Measurements from ENCODE around the gene TP53I11.

Gene TP53I11

GRCh38 chr11:44939673-44940395, 10.8 kb downstream of the TP53I11 start:
- DNase-seq (ENCODE audit: low read depth) = no peak

DNA sequence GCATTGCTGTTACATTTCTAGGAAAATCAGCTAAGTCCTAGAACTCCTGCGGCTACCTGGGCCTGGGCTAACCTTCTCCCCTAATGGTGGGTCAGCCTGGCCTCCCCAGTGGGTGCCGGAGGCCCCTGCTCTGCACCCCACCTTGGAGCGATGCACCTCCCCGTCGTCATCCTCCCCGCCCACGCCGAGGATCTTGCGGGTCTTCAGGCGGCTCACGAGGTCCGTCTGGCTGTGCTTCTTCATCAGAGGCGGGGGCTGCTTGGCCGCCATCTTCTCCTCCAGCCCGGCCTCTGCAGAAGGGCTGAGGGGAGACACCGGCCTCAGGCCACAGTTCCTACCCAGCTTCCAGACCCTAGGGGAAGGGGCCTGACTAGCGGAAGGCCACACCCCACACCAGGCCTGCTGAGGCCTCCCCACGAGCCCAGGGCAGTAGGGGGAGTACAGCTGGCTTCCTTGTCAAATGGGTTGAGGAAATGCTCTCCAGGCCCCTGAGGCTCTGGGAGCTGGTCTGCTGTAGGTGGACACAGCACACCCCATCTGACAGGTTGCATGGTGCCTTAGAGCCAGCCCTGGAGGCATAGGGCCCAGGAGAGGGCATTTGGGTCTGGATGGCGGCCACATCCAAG, 12.5 kb downstream of the TP53I11 start:
- DNase-seq (ENCODE audit: low read depth) = no peak

- no peak for DNase-seq (ENCODE audit: low read depth)
Observed at GRCh38 chr11:44936951-44937543, 13.6 kb downstream of the TP53I11 start.

DNA sequence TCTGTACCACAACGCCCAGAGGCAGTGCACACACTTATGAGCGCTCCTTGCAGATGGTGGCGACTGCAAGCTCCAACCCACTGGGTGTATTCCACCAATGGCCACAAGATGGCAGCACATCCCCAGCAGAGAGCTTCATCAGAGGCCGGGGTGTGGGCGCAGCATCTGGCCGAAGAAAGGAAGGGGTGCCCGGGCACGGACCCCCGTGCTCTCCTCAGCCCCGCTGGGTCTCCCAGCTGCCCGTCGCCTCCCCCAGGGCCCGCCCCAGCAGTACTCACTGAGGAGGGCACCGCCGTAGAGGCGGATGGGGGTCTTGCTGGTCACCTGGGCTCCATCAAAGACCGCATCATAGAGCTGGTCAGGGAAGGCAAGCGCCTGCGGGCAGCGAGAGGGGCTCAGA, 14.2 kb downstream of the TP53I11 start:
- peak; percentile 66 for DNase-seq (ENCODE audit: low read depth)

DNA sequence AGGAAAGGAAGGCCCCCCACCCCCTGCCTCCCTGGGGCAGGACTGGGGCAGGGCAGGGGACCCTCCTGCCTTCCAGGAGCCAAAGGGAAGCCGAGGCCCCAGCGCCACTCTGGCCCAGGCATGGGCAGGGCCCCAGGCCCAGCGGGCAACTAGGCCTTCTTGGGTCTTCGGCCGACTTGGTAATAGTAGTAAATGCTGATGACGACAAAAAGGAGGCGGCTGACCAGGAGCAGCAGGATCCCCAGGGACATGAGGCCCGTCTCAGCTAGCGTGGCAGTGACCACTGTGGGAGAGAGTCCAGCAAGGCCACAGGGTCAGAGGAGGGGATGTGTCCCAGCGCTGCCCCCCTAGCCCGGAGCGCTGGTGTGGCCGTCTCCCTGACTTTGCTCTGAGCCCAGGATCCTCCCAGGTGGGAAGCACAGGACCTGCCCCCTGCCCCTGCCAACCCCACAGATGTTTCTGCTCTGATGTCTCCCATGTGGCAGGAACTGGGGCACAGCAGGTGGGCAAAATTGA, 15.9 kb downstream of the TP53I11 start:
- DNase-seq (ENCODE audit: low read depth) = no peak

- DNase-seq (ENCODE audit: low read depth) = no peak
Observed at GRCh38 chr11:44934110-44934509, 16.6 kb downstream of the TP53I11 start.

DNA sequence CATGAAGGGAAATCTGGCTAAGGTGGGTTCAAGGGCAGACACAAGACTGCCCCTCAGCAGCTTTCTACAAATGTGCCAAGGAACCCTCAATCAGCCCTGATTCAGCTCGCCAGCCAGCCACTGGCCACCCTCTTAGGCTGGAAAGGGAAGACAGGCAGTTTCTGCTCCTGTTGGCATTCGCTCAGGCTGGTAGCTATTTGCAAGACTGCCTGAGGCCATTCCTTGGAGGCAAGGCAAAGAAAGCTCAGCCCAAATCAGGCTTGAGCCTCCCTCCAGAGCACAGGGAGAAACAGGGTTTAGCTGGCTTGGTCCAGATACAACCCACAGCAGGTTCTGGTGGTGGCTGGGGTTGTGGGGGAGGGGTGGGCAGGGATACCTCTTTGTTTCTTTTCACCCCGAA, 19.2 kb downstream of the TP53I11 start:
- no peak for DNase-seq (ENCODE audit: low read depth)

- no peak for DNase-seq (ENCODE audit: low read depth)
Observed at GRCh38 chr11:44930588-44931302, 19.9 kb downstream of the TP53I11 start.

GRCh38 chr11:44928816-44929215, 21.9 kb downstream of the TP53I11 start:
- no peak for DNase-seq (ENCODE audit: low read depth)

DNA sequence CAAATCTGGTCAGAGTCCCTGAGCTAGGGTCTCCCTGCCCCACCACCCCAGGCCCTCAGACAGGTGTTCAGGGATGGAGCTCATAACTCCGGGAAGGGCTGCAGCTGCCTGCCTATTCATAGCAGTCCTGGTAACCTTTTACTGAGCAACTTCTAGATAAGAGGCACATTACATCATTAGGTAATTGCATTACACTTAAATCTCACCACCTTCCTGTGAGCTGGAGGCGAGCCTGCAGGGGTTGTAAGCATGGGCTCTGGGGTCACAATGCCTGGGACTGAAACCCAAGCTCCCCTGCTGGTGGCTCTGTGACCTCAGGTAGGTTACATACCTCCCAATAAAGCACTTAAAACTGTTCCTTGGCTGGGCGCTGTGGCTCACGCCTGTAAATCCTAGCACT, 22.5 kb downstream of the TP53I11 start:
- DNase-seq (ENCODE audit: low read depth) = no peak

GRCh38 chr11:44927174-44927661, 23.5 kb downstream of the TP53I11 start:
- peak; percentile 26 for DNase-seq (ENCODE audit: low read depth)

- no peak for DNase-seq (ENCODE audit: low read depth)
Observed at GRCh38 chr11:44926036-44926435, 24.6 kb downstream of the TP53I11 start.

DNA sequence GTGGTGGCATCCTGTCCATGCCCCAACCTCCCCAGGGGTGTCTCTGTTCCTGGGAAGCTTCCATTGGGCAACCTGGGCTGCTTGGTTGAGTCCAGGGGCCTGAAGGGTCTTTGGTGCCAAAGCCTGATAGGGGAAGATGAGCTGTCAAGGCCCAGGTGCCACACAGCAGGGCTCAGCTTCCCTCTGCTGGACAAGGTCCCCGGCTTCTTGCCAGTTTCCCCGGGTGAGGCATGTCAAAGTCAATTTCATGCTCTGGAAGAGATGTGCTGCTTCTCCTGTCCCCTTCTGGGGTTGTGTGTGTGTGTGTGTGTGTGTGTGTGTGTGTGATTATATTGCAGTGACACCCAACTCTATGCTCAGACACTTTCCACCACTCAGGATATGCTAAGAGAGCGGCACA, 26.9 kb downstream of the TP53I11 start:
- no peak for DNase-seq (ENCODE audit: low read depth)

DNA sequence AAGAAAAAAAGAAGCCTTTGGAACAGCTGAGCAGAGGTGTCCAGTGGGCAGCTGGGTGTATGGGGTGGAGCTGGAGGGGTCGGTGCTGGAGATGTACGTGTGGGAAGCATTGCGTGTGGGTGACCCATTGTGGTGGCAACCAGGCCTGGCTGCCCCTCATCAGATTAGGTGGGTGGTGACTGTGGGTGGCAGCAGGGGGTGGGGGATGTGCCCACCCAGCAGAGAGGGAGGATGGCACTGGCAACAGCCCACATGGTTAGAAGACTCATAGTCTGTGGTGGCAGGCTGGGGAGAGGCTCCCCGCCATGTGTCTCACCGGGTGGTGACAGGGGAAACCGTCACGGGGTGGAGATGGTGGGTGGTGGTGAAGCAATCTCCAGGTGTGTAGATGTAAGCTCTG, 27.6 kb downstream of the TP53I11 start:
- DNase-seq (ENCODE audit: low read depth) = no peak

DNA sequence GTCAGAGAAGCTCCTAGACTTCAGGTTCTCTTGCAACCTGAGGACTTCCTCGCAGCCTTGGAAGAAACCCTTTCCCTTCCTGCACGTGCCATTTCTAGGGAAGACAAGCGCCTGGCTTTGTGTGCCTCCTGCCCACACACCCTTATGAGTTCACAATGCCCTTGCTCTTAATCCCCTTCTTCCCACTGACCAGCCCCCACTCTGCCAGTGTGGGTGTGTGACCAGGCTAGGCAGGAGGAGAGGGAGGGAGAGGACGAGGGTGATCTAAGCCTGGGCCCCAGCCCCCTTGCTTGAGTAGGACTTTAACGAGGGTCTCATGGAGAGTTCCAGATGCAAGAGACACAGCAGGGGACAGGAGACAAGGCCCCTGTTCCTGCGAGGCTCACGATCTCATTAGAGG, 30.2 kb downstream of the TP53I11 start:
- no peak for DNase-seq (ENCODE audit: low read depth)

GRCh38 chr11:44917741-44918140, 32.9 kb downstream of the TP53I11 start:
- no peak for DNase-seq (ENCODE audit: low read depth)

GRCh38 chr11:44916801-44917385, 33.8 kb downstream of the TP53I11 start:
- DNase-seq (ENCODE audit: low read depth) = no peak

GRCh38 chr11:44916331-44916730, 34.4 kb downstream of the TP53I11 start:
- DNase-seq (ENCODE audit: low read depth) = no peak

- no peak for DNase-seq (ENCODE audit: low read depth)
Observed at GRCh38 chr11:44915621-44916020, 35.1 kb downstream of the TP53I11 start.

DNA sequence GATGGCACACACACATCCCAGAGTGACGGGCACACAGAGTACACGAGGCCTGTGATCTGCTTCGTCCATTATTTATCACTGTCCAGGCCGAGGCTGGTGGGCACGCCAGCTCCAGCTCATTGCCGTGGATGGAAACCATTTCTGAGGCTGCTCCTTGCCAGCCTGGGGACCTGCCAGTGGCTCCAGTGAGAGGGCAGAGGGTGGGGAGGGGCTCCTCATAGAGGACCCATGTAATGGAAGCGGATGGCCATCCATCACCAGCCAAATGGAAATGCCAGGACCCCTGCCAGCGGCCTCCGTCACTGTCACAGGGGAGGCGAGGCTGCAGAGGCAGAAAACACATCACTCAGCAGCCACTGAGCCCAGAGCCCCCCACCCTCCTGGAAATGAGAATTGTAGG, 35.7 kb downstream of the TP53I11 start:
- DNase-seq (ENCODE audit: low read depth) = no peak

GRCh38 chr11:44914105-44914504, 36.6 kb downstream of the TP53I11 start:
- DNase-seq (ENCODE audit: low read depth) = no peak

DNA sequence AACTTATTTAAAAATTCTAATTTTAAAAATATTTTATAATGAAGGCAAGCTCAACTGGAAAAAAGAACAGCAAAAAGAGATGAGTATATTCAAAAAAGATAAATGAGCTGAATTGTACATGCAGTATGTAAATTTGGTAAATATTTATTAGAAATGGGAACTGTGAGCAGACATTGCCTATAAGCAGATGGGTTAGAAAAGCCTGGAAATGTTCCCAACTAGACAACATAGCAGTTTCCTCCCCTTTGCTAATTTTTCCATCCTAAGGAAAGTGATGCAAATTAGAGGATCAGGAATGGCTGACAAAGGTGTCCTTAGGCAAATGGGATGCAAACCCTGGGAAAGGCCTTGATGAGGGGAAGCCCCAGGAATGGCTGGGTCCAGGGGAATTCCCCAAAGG, 37.2 kb downstream of the TP53I11 start:
- no peak for DNase-seq (ENCODE audit: low read depth)
